HG03039 (cell line): ENCODE results near the gene TAF11L2.
"Not testable (repeated sequence)": the region's sequence is repeated elsewhere in the genome, so short reads cannot be mapped to it uniquely, and the experiment has no call there.

Source experiments
- ATAC-seq: cut with Tn5 transposase; IDR thresholded peaks from one replicate; pipeline ENCODE4 v1.9.1; 2021; ENCODE audit warnings: mild to moderate bottlenecking, moderate library complexity; ENCODE audit not compliant: unreplicated experiment

TAF11L2 gene

GRCh38 chr5:17497931-17498330 is at the start of gene TAF11L2:
TAF11L2 (plus strand) TSS chr5:17498231.
- ATAC-seq, result not testable (repeated sequence)

GRCh38 chr5:17448877-17449276 is 49.2 kb upstream of the TAF11L2 start:
- ATAC-seq, result no peak

- ATAC-seq, result no peak
Measured at GRCh38 chr5:17452936-17453335, 45.1 kb upstream of the TAF11L2 start.

- ATAC-seq, result no peak
Measured at GRCh38 chr5:17455942-17456341, 42.1 kb upstream of the TAF11L2 start.

GRCh38 chr5:17461793-17462192 is 36.2 kb upstream of the TAF11L2 start:
- ATAC-seq, result no peak

GRCh38 chr5:17463653-17464052 is 34.4 kb upstream of the TAF11L2 start:
- ATAC-seq, result no peak

- ATAC-seq, result no peak
Measured at GRCh38 chr5:17470064-17470463, 28.0 kb upstream of the TAF11L2 start.

- ATAC-seq, result not testable (repeated sequence)
Measured at GRCh38 chr5:17475064-17475463, 23.0 kb upstream of the TAF11L2 start.

GRCh38 chr5:17477043-17477442 is 21.0 kb upstream of the TAF11L2 start:
- no peak for ATAC-seq

GRCh38 chr5:17477573-17478265 is 20.3 kb upstream of the TAF11L2 start:
- no peak for ATAC-seq

- no peak for ATAC-seq
Measured at GRCh38 chr5:17481378-17481777, 16.7 kb upstream of the TAF11L2 start.

GRCh38 chr5:17482790-17483189 is 15.2 kb upstream of the TAF11L2 start:
- no peak for ATAC-seq

- not testable (repeated sequence) for ATAC-seq
Measured at GRCh38 chr5:17486464-17487173, 11.4 kb upstream of the TAF11L2 start.

- no peak for ATAC-seq
Measured at GRCh38 chr5:17487174-17487512, 10.9 kb upstream of the TAF11L2 start.

GRCh38 chr5:17491257-17491656 is 6.8 kb upstream of the TAF11L2 start:
- not testable (repeated sequence) for ATAC-seq

- no peak for ATAC-seq
Measured at GRCh38 chr5:17492770-17493169, 5.3 kb upstream of the TAF11L2 start.

GRCh38 chr5:17497446-17497845 is 585 bp upstream of the TAF11L2 start:
- no peak for ATAC-seq

GRCh38 chr5:17511775-17512325 is 13.8 kb downstream of the TAF11L2 start:
- no peak for ATAC-seq

- ATAC-seq, result not testable (repeated sequence)
Measured at GRCh38 chr5:17517526-17517925, 19.5 kb downstream of the TAF11L2 start.

GRCh38 chr5:17518067-17518466 is 20.0 kb downstream of the TAF11L2 start, which contains the start of gene TAF11L3:
TAF11L3 (plus strand) TSS chr5:17518367.
- not testable (repeated sequence) for ATAC-seq

GRCh38 chr5:17519508-17519907 is 21.5 kb downstream of the TAF11L2 start:
- ATAC-seq, result not testable (repeated sequence)

- not testable (repeated sequence) for ATAC-seq
Measured at GRCh38 chr5:17521501-17521900, 23.5 kb downstream of the TAF11L2 start, which contains the start of gene TAF11L4. TAF11L4 (plus strand) TSS chr5:17521801.
